Smooth muscle cell (in vitro differentiated cells): Measurements from ENCODE around the gene RAET1E. TPM values are rescaled to one million over a fixed set of nuclear protein-coding genes. Genes with fewer than 3 reads are reported as not detected.

Experiments used
- DNase-seq: peaks from one replicate; lab custom pipeline; 2025; ENCODE audit not compliant: unreplicated experiment; lab: John Stamatoyannopoulos, UW
- H2AFZ ChIP-seq: fragments of 200-600 bp; sonication (generic); 2 replicates; pipeline ENCODE4 v1.6.0; 2016; ENCODE audit warnings: antibody characterized with exemption, low read depth, mild to moderate bottlenecking
- H3F3A ChIP-seq: fragments of 200-600 bp; sonication (generic); 2 replicates; pipeline ENCODE4 v1.6.0; 2017; ENCODE audit warnings: antibody characterized with exemption, low read depth
- H3K27ac ChIP-seq: fragments of 200-600 bp; sonication (generic); 2 replicates; pipeline ENCODE4 v1.5.1; 2016; ENCODE audit warnings: low read depth, mild to moderate bottlenecking
- H3K27me3 ChIP-seq: fragments of 200-600 bp; sonication (generic); 2 replicates; pipeline ENCODE4 v1.6.1; 2016; ENCODE audit warnings: low read depth, mild to moderate bottlenecking
- H3K36me3 ChIP-seq: fragments of 200-600 bp; sonication (generic); 2 replicates; pipeline ENCODE4 v1.5.1; 2016; ENCODE audit warnings: low read depth
- H3K4me1 ChIP-seq: fragments of 200-600 bp; sonication (generic); 2 replicates; pipeline ENCODE4 v1.5.1; 2016; ENCODE audit warnings: low read depth
- H3K4me2 ChIP-seq: fragments of 200-600 bp; sonication (generic); 2 replicates; pipeline ENCODE4 v1.6.0; 2016; ENCODE audit warnings: mild to moderate bottlenecking
- H3K4me3 ChIP-seq: fragments of 200-600 bp; sonication (generic); 2 replicates; pipeline ENCODE4 v1.5.1; 2016; ENCODE audit warnings: mild to moderate bottlenecking
- H3K79me2 ChIP-seq: fragments of 200-600 bp; sonication (generic); 2 replicates; pipeline ENCODE4 v1.6.0; 2016; ENCODE audit warnings: low read depth, mild to moderate bottlenecking
- H3K9ac ChIP-seq: fragments of 200-600 bp; sonication (generic); 2 replicates; pipeline ENCODE4 v1.6.0; 2016; ENCODE audit warnings: low read depth
- H3K9me3 ChIP-seq: fragments of 200-600 bp; sonication (generic); replicated peaks from 2 replicates; pipeline ENCODE4 v1.5.1; 2016; ENCODE audit warnings: low read depth
- H4K20me1 ChIP-seq: fragments of 200-600 bp; sonication (generic); 2 replicates; pipeline ENCODE4 v1.6.0; 2016; ENCODE audit warnings: low read depth
- CTCF ChIP-seq: fragments of 200-600 bp; sonication (generic); IDR thresholded peaks from 2 replicates; pipeline ENCODE4 v1.5.1; 2017; ENCODE audit warnings: borderline replicate concordance, mild to moderate bottlenecking, antibody characterized with exemption; ENCODE audit not compliant: insufficient read depth, poor library complexity, severe bottlenecking
- WGBS: methylation state at CpG from one replicate; pipeline ENCODE4 v1.1.7; 2016; ENCODE audit warnings: low lambda C conversion rate; 5-methylcytosine and 5-hydroxymethylcytosine counted together
- polyA plus RNA-seq: library from polyadenylated mRNA; unstranded; fragments of >200 nt; fragmentation: Nextera tagmentation; extraction: Ambion mirVana; gene quantifications from 2 replicates; pipeline ENCODE4 v1.2.1, GENCODE V29; 2016
- total RNA-seq: library from RNA; depleted of rRNA; stranded (reverse); fragments of >200 nt; gene quantifications from 2 replicates; pipeline ENCODE4 v1.2.3, GENCODE V29; 2014

Gene RAET1E
- total and polyA plus RNA-seq, 2 experiments from 2014 or later, result not detected

- Histone ChIP-seq H3K27ac (no peak overlapping the region), H3K36me3 (no peaks in the 10 kb centered on the region), H3K4me1 (no peaks in the 10 kb centered on the region), H3K27me3 (peaks cover 6% of the 10 kb centered on the region), H3K4me3 (no peak overlapping the region), H3K4me2 (no peak overlapping the region), H3F3A (no peaks in the 10 kb centered on the region), H2AFZ (no peak overlapping the region), H3K79me2 (no peaks in the 10 kb centered on the region), H3K9me3 (no peaks in the 10 kb centered on the region), H4K20me1 (no peaks in the 10 kb centered on the region), H3K9ac (no peak overlapping the region)
- no peak for TF ChIP-seq CTCF
- WGBS, result 94% methylated on average over 4 of the region's 4 CpGs
- no peak for DNase-seq
Measured at GRCh38 chr6:149906405-149906804, 8.5 kb upstream of the RAET1E start.

- Histone ChIP-seq H3K36me3 (no peaks in the 10 kb centered on the region), H3F3A (no peaks in the 10 kb centered on the region), H3K9me3 (no peaks in the 10 kb centered on the region), H2AFZ (no peak overlapping the region), H3K27ac (no peak overlapping the region), H4K20me1 (no peaks in the 10 kb centered on the region), H3K4me1 (no peaks in the 10 kb centered on the region), H3K9ac (no peak overlapping the region), H3K4me2 (no peak overlapping the region), H3K79me2 (no peaks in the 10 kb centered on the region), H3K27me3 (peaks cover 5% of the 10 kb centered on the region), H3K4me3 (no peak overlapping the region)
- TF ChIP-seq CTCF, result no peak
- 84% methylated on average over 6 of the region's 6 CpGs for WGBS
- DNase-seq, result no peak
Measured at GRCh38 chr6:149905911-149906371, 8.0 kb upstream of the RAET1E start.

- no peak overlapping the region for H3K4me2 ChIP-seq
- WGBS, result 93% methylated on average over 18 of the region's 18 CpGs
- no peaks in the 10 kb centered on the region for H3K36me3 ChIP-seq
- no peak overlapping the region for H3K4me3 ChIP-seq
- H3K27ac ChIP-seq, result no peak overlapping the region
- no peaks in the 10 kb centered on the region for H3K79me2 ChIP-seq
- no peak for DNase-seq
- no peaks in the 10 kb centered on the region for H3K9me3 ChIP-seq
- no peak for TF ChIP-seq CTCF
- no peaks in the 10 kb centered on the region for H3F3A ChIP-seq
- no peaks in the 10 kb centered on the region for H4K20me1 ChIP-seq
- H3K9ac ChIP-seq, result no peak overlapping the region
- no peaks in the 10 kb centered on the region for H3K4me1 ChIP-seq
- no peak overlapping the region for H2AFZ ChIP-seq
- H3K27me3 ChIP-seq, result peaks cover 5% of the 10 kb centered on the region
Measured at GRCh38 chr6:149905371-149905910, 7.5 kb upstream of the RAET1E start.
